ENCODE results near the gene LIN52. TPM values are rescaled to one million over a fixed set of nuclear protein-coding genes. Genes with fewer than 3 reads are reported as not detected.

The LIN52 gene, protein sequence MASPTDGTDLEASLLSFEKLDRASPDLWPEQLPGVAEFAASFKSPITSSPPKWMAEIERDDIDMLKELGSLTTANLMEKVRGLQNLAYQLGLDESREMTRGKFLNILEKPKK
- total RNA-seq (2014; rRNA removed; shearing (Covaris generic)), result 8.1 and 9.8 TPM in 2 replicates
- polyA plus RNA-seq (2014; cell fraction: nucleus; rRNA removed), result 1.2 and 9.6 TPM in 2 replicates

DNA sequence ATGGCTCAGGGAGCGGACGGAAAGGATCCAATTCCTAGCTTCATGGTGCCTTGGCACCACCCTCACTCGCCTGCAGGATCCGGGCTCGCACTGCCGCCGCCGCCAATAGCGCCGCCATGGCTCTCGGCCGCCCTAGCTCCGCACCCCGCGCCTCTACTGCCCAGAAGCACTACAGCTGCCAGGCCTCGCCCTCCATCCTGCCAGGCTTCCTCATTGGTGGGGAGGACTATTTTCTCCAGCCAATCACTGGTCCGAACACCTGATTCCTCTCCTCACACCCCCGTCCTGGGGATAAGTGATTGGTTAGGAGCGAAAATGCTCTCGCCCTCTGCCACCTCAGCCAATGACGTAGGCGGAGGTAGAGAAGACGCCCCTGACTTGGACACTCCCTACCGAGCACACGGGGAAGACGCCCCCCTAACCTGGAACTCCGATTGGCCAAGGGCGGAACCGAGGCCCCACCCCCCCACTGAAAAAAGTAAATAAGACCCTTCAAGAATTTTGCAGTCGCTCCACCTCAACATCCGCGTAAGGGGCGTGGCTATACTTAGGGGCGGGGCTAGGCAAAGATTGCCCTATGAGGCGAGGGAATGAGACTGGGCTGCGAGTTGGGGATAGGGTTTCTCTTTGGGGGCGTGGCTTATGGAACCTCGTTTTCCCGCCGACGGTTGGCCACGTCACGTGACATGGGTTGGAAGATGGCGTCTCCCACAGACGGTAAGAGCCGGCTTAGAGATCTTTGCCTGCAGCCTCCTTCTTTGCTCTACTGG, at the start of gene LIN52, which contains the start of gene ALDH6A1:
TSS of gene LIN52 (plus strand) at position 680 of the 770 bp plus-strand sequence. CDS start at position 699, 19 bp downstream.
TSS of gene ALDH6A1 (minus strand) at position 177 of the 770 bp plus-strand sequence. CDS start at position 118, 59 bp downstream.
- DNase-seq (ENCODE audit: extremely low read depth, low read depth), result peak; percentile 100

DNA sequence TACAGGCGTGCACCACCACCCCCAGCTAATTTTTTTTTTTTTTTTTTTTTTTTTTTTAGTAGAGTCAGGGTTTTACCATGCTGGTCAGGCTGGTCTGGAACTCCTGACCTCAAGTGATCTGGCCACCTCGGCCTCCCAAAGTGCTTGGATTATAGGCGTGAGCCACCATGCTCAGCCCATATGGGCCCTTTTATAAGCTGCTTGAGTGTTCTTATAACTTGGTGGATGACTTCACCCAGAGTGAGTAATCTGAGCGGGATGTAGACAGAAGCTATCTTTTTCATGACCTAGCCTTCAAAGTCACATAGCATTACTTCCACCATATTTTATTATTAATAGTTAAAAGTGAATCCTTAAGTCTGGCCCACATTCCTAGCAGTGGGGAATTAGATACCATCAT, 49.2 kb upstream of the LIN52 start:
- DNase-seq (ENCODE audit: extremely low read depth, low read depth), result no peak

DNA sequence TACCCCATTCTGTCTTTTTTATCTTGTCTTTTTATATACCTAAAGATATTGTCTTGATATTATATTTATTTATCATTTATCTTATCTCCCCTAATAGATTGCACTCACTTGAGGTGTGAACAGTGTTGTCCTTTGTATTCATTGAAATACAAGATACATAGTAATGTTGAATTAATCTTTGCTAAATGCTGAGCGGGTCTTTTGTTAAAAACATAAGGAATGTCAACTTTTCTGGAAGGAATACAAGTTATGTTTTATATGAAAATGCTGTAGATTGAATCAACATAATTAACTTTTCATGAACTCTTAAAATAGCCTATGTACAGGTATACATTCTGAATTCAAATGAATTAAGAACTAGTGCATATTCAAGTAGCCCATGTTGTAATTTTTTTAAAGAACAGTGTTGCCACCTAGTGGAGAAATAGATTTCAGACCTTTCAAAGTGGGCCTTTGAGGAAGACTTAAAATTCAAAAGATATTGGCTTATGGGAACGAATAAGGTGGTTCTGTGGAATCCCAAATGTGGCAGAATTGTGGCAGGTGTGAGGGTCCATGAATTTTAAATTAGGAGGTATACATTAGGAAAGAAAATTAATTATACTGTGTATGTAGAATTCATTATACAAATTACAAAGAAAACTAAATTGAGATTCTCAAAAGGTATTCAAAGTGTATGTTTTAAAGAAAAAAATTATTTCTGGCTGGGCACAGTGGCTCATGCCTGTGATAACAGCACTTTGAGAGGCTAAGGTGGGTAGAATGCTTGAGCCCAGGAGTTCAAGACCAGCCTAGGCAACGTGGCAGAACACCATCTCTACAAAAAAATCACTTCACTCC, 46.5 kb upstream of the LIN52 start:
- peak; percentile 65 for DNase-seq (ENCODE audit: extremely low read depth, low read depth)

DNA sequence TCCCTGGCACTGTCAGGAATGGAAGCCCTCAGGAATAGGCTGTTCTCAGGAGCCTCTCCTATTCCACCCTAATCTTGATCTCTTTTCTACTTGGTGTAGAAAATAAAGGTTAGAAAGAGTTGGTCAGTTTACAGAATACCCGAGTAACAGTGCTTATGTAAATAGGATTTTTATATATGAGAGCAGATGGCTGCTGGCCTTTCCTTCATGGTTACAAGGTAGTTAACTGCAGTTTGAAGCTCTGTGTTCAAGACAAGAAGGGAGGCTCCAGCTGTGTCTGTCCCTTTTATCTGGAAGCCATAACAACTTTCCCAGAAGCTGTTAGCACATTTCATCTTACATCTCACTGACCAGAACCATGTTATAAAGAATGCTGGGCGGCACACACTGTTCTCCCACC, 42.5 kb upstream of the LIN52 start:
- no peak for DNase-seq (ENCODE audit: extremely low read depth, low read depth)

DNA sequence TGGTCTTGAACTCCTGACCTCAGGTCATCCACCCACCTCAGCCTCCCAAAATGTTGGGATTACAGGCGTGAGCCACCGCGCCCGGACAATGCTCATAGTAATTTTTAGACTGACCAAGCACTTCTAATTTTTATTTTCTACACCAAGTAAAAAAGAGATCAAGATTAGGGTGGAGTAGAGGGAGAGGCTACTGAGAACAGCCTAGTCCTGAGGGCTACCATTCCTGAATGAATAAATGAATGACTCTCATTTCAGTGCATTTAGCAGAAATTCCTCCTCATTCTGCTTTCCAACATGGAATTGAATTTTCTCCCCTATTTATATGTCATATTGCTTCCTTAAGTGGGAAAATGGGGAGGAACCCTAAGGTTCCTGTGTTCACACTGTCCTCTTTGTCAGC, 39.2 kb upstream of the LIN52 start:
- DNase-seq (ENCODE audit: extremely low read depth, low read depth), result no peak

DNA sequence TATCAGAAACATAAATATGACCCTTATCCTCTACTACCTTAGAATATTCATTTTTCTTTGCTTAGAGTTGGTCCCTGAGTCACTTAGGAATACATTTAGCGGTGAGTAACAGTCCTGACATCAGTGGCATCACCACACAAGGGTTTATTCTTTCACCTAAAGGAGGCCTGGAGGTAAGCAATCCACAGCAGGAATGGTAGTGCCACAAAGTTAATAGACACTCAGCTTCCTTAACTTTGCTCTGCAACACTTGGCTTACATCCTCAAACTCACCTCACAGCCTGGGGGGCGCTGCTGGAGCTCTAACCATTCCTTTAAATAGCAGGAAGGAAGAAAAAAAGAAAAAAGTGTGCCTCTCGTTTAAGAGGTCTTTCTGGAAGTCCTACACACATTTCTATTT, 36.5 kb upstream of the LIN52 start:
- DNase-seq (ENCODE audit: extremely low read depth, low read depth), result no peak

DNA sequence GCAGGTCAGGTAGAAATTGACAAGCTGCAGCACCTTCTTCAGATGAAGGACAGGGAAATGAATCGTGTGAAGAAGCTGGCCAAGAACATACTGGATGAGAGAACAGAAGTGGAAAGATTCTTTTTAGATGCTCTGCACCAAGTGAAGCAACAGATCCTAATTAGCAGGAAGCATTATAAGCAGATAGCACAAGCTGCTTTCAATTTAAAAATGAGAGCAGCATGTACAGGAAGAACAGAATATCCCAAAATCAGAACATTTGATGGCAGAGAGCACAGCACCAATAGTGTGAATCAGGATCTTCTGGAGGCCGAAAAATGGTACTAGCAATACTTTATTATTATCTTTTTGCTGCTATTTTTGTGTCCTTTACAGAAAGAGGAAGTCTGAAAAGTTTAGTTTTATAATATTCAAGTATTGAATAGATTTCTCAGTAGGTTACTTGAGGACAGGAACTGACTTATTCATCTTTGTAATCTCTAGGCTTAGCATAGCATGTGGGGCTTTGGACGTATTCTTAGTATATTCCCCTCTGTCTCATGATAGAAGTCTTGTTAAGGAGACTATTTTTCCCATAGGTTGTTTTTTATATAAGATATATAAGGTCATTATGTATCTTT, 34.8 kb upstream of the LIN52 start:
- no peak for DNase-seq (ENCODE audit: extremely low read depth, low read depth)

DNA sequence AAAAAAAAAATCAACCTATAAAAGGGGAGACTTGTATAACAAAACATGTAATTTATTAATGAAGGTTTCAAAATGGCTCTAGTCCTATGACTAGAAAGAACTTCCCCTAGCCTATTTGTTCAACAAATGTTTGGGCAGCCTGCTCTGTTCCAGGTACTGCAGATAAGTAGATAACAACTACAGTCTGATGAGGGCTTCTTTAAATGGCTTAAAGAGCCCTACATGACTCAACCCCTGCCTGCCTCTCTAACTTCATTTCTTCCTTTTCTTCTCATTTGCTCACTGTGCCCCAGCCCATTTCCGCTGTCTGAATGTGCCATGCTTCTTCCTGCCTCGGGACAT, 22.0 kb upstream of the LIN52 start:
- DNase-seq (ENCODE audit: extremely low read depth, low read depth), result no peak

DNA sequence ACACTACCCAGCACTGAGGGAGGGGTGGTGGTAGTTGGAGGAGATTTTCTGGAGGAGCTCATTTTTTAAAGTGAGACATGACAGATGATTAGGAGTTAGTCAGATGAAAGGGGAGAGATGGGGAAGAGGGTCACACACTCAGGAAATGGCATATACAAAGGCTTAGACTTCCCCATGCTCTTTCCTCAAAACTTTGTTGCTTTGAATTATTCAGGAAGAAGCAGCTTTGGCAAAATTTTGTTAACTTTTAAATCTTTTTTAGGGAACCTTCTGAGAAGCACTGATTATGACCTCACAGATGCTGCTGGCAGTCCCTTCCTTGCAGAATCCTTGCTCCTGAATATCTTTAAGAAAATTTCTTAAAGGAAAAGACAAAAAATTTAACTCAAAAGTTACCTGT, 20.3 kb upstream of the LIN52 start:
- DNase-seq (ENCODE audit: extremely low read depth, low read depth), result no peak

DNA sequence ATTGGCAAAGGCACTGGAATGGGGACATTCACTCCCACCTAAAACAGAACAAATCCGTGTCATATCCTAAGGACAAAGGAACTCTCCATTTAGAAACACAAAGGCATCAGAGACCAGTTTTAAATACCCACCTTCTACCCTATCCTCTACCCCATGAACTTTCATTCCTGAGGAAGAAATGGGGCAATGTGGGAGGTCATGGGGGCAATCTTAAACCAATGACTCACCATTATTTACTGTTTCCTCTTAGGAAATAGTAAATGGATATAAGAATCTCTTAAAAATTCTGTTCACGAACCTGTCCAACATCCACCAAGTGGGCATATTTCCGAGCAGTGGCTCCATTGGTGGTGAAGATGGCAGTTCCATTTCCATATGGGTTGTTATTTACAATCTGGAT, 19.9 kb upstream of the LIN52 start:
- DNase-seq (ENCODE audit: extremely low read depth, low read depth), result no peak

DNA sequence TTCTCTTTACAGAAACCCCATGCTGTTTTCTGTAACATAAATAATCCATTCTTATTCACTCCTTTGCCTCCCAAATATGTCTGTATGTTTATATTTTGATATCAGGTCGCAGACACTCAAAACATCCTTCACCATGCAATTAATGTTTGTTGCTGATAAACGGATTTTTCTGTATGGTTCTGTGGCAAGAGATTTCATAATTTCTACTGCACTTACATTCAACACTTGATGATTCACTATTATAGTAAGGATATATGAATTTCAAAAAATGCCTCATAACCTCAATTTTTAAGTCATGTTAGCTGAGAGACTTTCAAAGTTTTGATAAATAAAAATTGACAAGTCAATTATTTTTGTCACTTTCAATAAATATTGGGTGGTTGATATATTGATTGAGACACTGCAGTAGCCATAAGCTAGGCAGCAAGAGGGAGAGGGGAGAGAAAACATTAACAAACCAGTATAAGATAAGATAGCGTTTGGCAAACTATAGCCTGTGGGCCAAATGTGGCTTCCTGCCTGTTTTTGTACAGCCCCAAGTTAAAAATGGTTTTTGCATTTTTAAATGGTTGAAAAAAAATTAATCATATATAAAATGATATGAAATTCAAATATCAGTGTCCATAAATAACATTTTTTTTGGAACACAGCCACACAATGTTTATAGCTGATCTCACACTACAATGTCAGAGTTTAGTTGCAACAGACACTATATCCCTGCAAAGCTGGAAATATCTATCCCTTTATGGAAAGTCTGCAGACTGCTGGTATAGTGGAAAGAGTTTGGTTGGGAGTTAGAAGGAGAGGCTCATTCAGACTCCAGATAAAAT, 18.8 kb upstream of the LIN52 start:
- DNase-seq (ENCODE audit: extremely low read depth, low read depth), result no peak

DNA sequence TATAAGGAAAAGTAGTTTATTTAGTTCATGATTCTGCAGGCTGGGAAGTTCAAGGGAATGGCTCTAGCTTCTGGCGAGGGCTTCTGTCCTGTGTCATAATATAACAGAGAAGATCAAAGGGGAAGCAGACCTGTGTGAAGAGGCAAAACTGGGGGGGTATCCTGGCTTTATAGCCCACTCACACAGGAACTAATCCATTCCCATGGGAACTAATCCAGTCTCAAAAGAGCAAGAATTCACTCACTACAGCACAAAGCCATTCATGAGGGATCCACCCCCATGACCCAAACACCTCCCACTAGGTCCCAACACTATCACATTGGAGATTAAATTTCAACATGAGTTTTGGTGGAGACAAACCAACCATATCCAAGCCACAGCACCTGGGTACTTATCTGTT, 7.4 kb upstream of the LIN52 start:
- no peak for DNase-seq (ENCODE audit: extremely low read depth, low read depth)

DNA sequence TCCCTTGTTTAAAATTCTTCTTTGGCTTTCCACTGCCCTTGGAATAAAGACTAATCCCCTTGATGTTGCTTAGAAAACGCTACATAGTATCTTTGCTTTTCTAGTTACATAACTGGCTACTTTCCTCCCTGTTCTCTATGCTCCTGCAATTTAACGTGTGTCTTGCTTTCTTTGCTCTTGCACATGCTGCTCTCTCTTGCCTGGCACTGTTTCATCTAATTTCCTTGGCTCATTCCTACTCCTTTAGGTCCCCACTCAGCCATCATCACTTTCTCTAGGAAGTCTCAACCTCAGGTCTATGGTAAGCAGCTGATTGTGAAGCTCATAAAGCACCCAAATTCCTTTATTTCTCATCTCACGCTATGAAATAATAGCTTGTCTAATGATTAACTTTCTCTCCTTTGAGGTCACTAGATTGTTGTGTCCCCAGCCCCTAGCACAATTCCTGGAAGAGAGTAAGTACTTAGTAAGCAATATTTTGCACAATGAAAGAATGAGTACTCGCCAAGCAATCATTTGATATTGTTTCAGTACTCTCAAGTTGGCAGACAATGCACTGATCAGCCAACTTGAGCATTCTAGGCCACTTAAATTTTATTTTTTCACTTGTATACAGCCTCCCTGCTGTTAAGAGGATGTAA, 3.8 kb upstream of the LIN52 start:
- DNase-seq (ENCODE audit: extremely low read depth, low read depth), result no peak

DNA sequence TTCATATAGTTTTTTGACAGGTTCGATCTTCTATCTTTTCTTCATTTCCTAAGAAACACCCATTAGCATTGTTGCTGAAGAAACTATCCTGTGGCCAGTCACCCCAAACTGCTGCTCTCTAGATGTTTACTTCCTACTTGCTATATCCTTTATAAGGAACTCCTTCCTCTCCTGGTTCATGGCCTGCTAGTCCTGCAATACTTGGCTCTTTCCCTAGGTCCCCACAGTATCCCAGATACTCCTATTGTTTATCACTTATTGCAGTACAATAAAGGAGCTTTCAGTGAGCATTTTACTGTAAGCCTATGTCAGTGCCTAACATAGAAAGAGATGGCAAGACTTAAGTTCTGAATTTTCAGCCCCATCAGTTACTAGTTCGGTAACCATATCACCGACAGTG, 3.3 kb upstream of the LIN52 start:
- no peak for DNase-seq (ENCODE audit: extremely low read depth, low read depth)

DNA sequence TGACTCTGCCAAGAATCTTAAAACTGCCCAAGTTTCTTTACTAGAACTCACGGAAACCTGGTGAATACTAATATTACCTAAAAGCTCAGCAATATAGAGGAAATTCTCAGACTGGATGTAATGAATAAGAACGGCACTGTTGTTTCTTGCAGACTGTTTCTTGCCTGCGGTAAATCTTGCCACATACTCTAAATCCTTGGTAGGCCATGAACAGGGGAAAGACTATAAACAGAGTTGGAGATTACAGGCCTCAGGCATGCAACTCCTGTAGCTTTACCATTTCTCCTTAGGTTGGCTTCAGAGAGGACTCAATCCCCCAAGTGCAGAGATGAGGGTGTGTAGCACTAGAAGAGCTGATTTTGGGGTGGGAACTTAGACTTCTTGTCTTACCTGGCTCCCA, 1.6 kb upstream of the LIN52 start:
- DNase-seq (ENCODE audit: extremely low read depth, low read depth), result no peak

DNA sequence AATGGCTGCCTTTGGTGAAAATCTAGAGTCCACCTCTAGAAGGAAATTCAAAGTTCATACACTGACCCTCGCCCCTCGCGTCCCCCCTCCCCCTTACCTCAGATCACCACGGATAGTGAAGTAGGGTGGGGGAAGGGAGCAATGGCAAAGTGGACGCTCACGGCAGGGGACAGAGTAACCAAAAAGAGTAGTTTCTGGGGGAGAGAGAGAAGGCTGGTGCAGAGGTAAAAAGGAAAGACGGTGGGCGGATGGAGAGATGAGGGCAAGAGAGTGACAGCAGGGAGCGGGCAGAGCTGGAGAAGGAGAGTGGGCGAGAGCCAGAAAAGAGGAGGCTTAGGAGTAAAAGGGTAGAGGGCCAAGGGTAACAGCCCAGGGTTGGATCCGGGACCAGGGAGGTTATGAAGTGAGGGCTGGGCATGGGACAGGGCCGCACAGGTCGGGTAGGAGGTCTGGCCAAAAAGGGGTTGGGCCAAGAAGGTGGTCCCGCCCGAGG, 926 bp upstream of the LIN52 start:
- DNase-seq (ENCODE audit: extremely low read depth, low read depth), result no peak

DNA sequence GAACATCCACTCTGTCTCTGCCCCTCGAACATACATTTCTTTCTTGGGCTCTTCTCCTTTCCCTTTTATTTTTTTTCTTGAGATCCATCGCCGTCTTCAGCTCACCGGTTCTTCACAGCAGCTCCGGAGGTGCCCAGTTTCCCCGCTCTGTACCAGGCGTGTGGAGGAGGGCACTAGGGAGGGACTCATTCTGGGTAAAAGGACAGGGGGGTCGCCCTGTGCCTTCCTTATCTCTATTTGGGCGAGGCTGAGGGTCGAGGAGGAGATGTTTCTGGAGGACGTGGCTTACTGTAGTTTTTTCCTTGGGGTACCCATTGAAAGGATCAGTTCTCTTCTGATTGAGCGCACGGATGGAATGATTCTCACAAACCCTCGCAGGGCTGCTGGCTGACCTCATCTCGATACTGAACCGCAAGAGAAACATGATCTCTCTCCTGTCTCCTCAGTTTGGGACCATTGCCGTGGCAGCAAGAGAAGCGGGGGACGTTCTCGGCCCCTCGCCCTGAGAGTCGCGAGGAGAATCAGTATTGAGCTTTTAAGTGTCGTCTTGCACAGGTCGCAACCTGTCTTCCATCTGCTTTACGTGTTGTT, 386 bp downstream of the LIN52 start:
- no peak for DNase-seq (ENCODE audit: extremely low read depth, low read depth)

DNA sequence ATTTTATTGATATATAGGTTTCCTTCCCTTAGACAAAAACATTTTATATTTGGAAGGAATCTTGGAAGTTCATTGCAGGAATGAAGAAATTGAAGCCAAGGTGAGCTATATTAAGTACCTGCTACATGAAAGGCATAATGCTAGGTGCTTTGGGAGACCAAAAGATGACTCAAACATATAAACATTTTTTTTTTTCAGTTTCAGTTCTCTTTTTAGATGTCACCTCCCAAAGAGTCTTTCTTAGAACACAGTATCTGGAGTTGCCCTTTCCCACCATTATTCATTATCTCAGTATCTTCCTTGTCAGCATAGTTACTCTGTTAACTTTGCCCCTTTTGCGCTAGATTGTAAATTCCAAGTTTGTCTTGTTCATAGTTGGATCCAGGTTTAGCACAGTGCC, 1.1 kb downstream of the LIN52 start:
- DNase-seq (ENCODE audit: extremely low read depth, low read depth), result no peak
